K562 (cell line): Measurements from ENCODE around the gene IZUMO1R. TPM values are rescaled to one million over a fixed set of nuclear protein-coding genes. Genes with fewer than 3 reads are reported as not detected.
A peak's percentile ranks its signal among the peaks of the same experiment; 100 is the strongest.

ENCODE experiments used
- ATAC-seq: fragments of 200-7000 bp; cut with Tn5 transposase; 3 replicates; pipeline ENCODE4 v1.9.1; 2020; ENCODE audit warnings: moderate library complexity
- BruUV-seq: library from RNA; stranded (reverse); fragments of 400-500 nt; replicated peaks from 2 replicates; lab custom pipeline; 2021; lab: Mats Ljungman, UMichigan
- CTCF ChIA-PET: fragments of 300-600 bp; formaldehyde crosslinking; extraction: SDS; loops from one replicate; lab custom pipeline; 2021; ENCODE audit warnings: low intra/inter-chr PET ratio; lab: Yijun Ruan, JAX
- POLR2A ChIA-PET: fragments of 300-600, 350-650 bp; sonication (Branson Sonifier 250); formaldehyde crosslinking; extraction: SDS; loops from one replicate; lab custom pipeline; 2021; ENCODE audit warnings: antibody characterized with exemption, inconsistent platforms; lab: Yijun Ruan, JAX
- DNase-seq, 4 experiments: peaks; one replicate each; pipeline versions ENCODE4 v3.0.0 to v3.0.0-alpha.2; 2011 to 2018; ENCODE audit warnings: low spot score in 3 of 4, mixed read lengths in 3 of 4; ENCODE audit errors: extremely low read depth in 1 of 4
- FAIRE-seq: peaks from 2 replicates; lab custom pipeline; 2011; peaks lifted over from hg19 to GRCh38; lab: Jason Lieb, UNC
- H2AFZ ChIP-seq: 2 replicates; pipeline ENCODE4 v1.6.0; 2011; ENCODE audit warnings: low read depth, low read length, control low read depth, inconsistent platforms
- H3K27ac ChIP-seq: fragments of 200-600 bp; 3 replicates; pipeline ENCODE4 v1.8.0; 2011; ENCODE audit warnings: low read depth, mild to moderate bottlenecking, control low read depth, inconsistent platforms, low read length, moderate library complexity, mixed read lengths; ENCODE audit errors: extremely low read depth
- H3K27me3 ChIP-seq, 2 experiments: fragments of 300-600 bp in 1 of 2; 2 replicates in 1 of 2; 3 replicates in 1 of 2; pipeline versions ENCODE4 v1.6.0 to v1.8.0; 2011; ENCODE audit warnings: inconsistent platforms in 2 of 2, low read length in 2 of 2, mild to moderate bottlenecking in 1 of 2, mixed read lengths in 1 of 2, moderate library complexity in 1 of 2; ENCODE audit not compliant: control insufficient read depth in 2 of 2, insufficient read depth in 2 of 2
- H3K36me3 ChIP-seq: fragments of 300-600 bp; 3 replicates; pipeline ENCODE4 v1.8.0; 2011; ENCODE audit warnings: mild to moderate bottlenecking, low read length, inconsistent platforms; ENCODE audit not compliant: control insufficient read depth, insufficient read depth
- H3K4me1 ChIP-seq, 2 experiments: fragments of 200-600 bp in 1 of 2; replicated peaks in 1 of 2; 2 replicates in 1 of 2; 3 replicates in 1 of 2; pipeline versions ENCODE4 v1.5.1 to v1.8.0; 2011; ENCODE audit warnings: inconsistent platforms in 2 of 2, low read length in 2 of 2, mild to moderate bottlenecking in 1 of 2, mixed read lengths in 1 of 2, moderate library complexity in 1 of 2; ENCODE audit not compliant: control insufficient read depth in 2 of 2, insufficient read depth in 2 of 2
- H3K4me2 ChIP-seq: 2 replicates; pipeline ENCODE4 v1.6.1; 2011; ENCODE audit warnings: low read length, control low read depth, inconsistent platforms, mixed read lengths; ENCODE audit not compliant: insufficient read depth
- H3K4me3 ChIP-seq: fragments of 200-600 bp; sonication (generic), shearing (Covaris generic); 2 replicates; pipeline ENCODE4 v1.5.1; 2016; ENCODE audit warnings: control low read depth, inconsistent platforms
- H3K79me2 ChIP-seq: fragments of 200-600 bp; 3 replicates; pipeline ENCODE4 v1.8.0; 2011; ENCODE audit warnings: low read length, inconsistent platforms; ENCODE audit not compliant: control insufficient read depth, insufficient read depth
- H3K9ac ChIP-seq, 2 experiments: 2 replicates each; pipeline versions ENCODE4 v1.6.0 to v1.6.1; 2011; ENCODE audit warnings: low read depth in 2 of 2, low read length in 2 of 2, control low read depth in 1 of 2, inconsistent platforms in 1 of 2, mild to moderate bottlenecking in 1 of 2, mixed read lengths in 1 of 2; ENCODE audit not compliant: insufficient read depth in 1 of 2
- H3K9me1 ChIP-seq: one replicate; pipeline ENCODE4 v1.6.0; 2011; ENCODE audit warnings: inconsistent platforms, mild to moderate bottlenecking, low read length, moderate library complexity; ENCODE audit not compliant: control insufficient read depth, insufficient read depth
- H3K9me3 ChIP-seq: replicated peaks from 2 replicates; pipeline ENCODE4 v1.5.1; 2011; ENCODE audit warnings: low read depth, low read length, inconsistent platforms; ENCODE audit not compliant: control insufficient read depth, insufficient read depth
- H4K20me1 ChIP-seq: replicated peaks from 2 replicates; pipeline ENCODE4 v1.6.1; 2011; ENCODE audit warnings: low read length, inconsistent platforms, mixed read lengths; ENCODE audit not compliant: control insufficient read depth, insufficient read depth
- ATF3 ChIP-seq, 2 experiments: fragments of 450-650 bp in 1 of 2; sonication (generic) in 1 of 2; formaldehyde crosslinking in 1 of 2; IDR thresholded peaks in 1 of 2; conservative IDR thresholded peaks in 1 of 2; 2 replicates each; pipeline versions ENCODE4 v1.6.1 to v1.8.1; 2016 to 2023; ENCODE audit warnings: mild to moderate bottlenecking in 2 of 2, moderate library complexity in 2 of 2, inconsistent platforms in 1 of 2, missing genetic modification reagents in 1 of 2
- CEBPG ChIP-seq, 3 experiments: fragments of 200-800 bp in 1 of 3; sonication (Bioruptor generic) in 1 of 3; sonication (generic) in 1 of 3; formaldehyde crosslinking in 1 of 3; IDR thresholded peaks in 2 of 3; conservative IDR thresholded peaks in 1 of 3; 2 replicates each; pipeline versions ENCODE4 v1.6.1 to v1.8.0; 2016 to 2022; ENCODE audit warnings: missing compliant biosample characterization in 2 of 3, missing genetic modification characterization in 2 of 3, mild to moderate bottlenecking in 1 of 3, missing genetic modification reagents in 1 of 3
- CTCF ChIP-seq, 3 experiments: IDR thresholded peaks in 2 of 3; conservative IDR thresholded peaks in 1 of 3; 2 replicates each; pipeline ENCODE4 v1.5.1; 2011 to 2012; ENCODE audit warnings: low read length in 3 of 3, mild to moderate bottlenecking in 3 of 3, control low read depth in 2 of 3, improper control_type of control experiment in 1 of 3, inconsistent platforms in 1 of 3, low read depth in 1 of 3, mixed read lengths in 1 of 3, moderate library complexity in 1 of 3; ENCODE audit not compliant: insufficient read depth in 2 of 3
- EWSR1 ChIP-seq: fragments of 450-650 bp; IDR thresholded peaks from 2 replicates; pipeline ENCODE4 v1.6.1; 2018; ENCODE audit warnings: borderline replicate concordance, mild to moderate bottlenecking, low read depth, moderate library complexity; ENCODE audit not compliant: partially characterized antibody
- FOXJ3 ChIP-seq: sonication (generic); formaldehyde crosslinking; IDR thresholded peaks from 2 replicates; pipeline ENCODE4 v1.4.0; 2020; ENCODE audit warnings: mild to moderate bottlenecking, missing genetic modification reagents
- FOXK2 ChIP-seq, 2 experiments: fragments of 450-650 bp; IDR thresholded peaks in 1 of 2; conservative IDR thresholded peaks in 1 of 2; 2 replicates each; pipeline ENCODE4 v1.6.1; 2016; ENCODE audit warnings: low read depth in 2 of 2, mild to moderate bottlenecking in 1 of 2
- HNRNPL ChIP-seq: fragments of 200-400 bp; formaldehyde crosslinking; IDR thresholded peaks from 2 replicates; pipeline ENCODE4 v1.6.1; 2017; ENCODE audit warnings: low read depth, mild to moderate bottlenecking, low read length
- RAD21 ChIP-seq, 2 experiments: fragments of 250-450 bp in 1 of 2; fragments of 450-650 bp in 1 of 2; sonication (Bioruptor Pico) in 1 of 2; formaldehyde crosslinking in 1 of 2; IDR thresholded peaks in 1 of 2; conservative IDR thresholded peaks in 1 of 2; 2 replicates each; pipeline versions ENCODE4 v1.4.0 to v1.8.0; 2020 to 2022; ENCODE audit warnings: mild to moderate bottlenecking in 2 of 2, moderate library complexity in 1 of 2
- RFX5 ChIP-seq: IDR thresholded peaks from 2 replicates; pipeline ENCODE4 v1.6.1; 2011; ENCODE audit warnings: low read depth, mild to moderate bottlenecking, improper control_type of control experiment, low read length
- SUPT5H ChIP-seq: fragments of 450-650 bp; IDR thresholded peaks from 2 replicates; pipeline ENCODE4 v1.6.1; 2016
- WHSC1 ChIP-seq: IDR thresholded peaks from one replicate; pipeline ENCODE4 v1.6.1; 2012; ENCODE audit warnings: low read length, control low read depth, inconsistent platforms
- ZC3H8 ChIP-seq: fragments of 450-650 bp; IDR thresholded peaks from 2 replicates; pipeline ENCODE4 v1.6.1; 2017
- ZNF445 ChIP-seq: fragments of 250-450 bp; sonication (Bioruptor Pico); IDR thresholded peaks from 2 replicates; pipeline ENCODE4 v1.4.0; 2020; ENCODE audit warnings: low read depth, mild to moderate bottlenecking, moderate library complexity
- ZNF551 ChIP-seq: fragments of 250-450 bp; sonication (Bioruptor Pico); IDR thresholded peaks from 2 replicates; pipeline ENCODE4 v1.5.0; 2021; ENCODE audit warnings: mild to moderate bottlenecking, moderate library complexity
- WGBS: fragments of 100-300 bp; shearing (Covaris generic); methylation state at CpG from one replicate; pipeline ENCODE4 v1.1.6; 2016; ENCODE audit warnings: low coverage, mixed read lengths; ENCODE audit not compliant: insufficient coverage; ENCODE audit errors: missing lambda C conversion rate; 5-methylcytosine and 5-hydroxymethylcytosine counted together
- in situ Hi-C: fragments of 300-500 bp; cut with MboI; formaldehyde crosslinking; loops from 4 replicates; pipeline ENCODE4 v1.15.0; 2018; ENCODE audit warnings: inconsistent platforms, mixed read lengths
- intact Hi-C: fragments of 100-400 bp; cut with micrococcal nuclease; formaldehyde crosslinking; loops from 2 replicates; pipeline ENCODE4 v1.14.2; 2022
- polyA plus RNA-seq, 8 experiments: library from polyadenylated mRNA; depleted of rRNA in 4 of 8; stranded (reverse) in 5 of 8; unstranded in 3 of 8; fragments of >200 nt; fragmentation: Nextera tagmentation in 2 of 8; fragmentation: Illumina TruSeq in 1 of 8; extraction: Ambion mirVana in 2 of 8; extraction: Trizol in 1 of 8; gene quantifications; 2 replicates each; pipeline versions ENCODE4 v1.2.1 to v1.2.3, GENCODE V29; 2011 to 2014; ENCODE audit warnings: inconsistent platforms in 1 of 8, missing spikeins in 1 of 8
- total RNA-seq, 7 experiments: library from RNA; depleted of rRNA in 6 of 7; stranded (reverse); fragments of >200 nt in 6 of 7; fragmentation: Illumina TruSeq in 2 of 7; extraction: Trizol in 2 of 7; gene quantifications; 2 replicates each; pipeline versions ENCODE4 v1.2.1 to v1.2.3, GENCODE V29; 2011 to 2021; ENCODE audit warnings: low replicate concordance in 1 of 7

Gene IZUMO1R
- total and polyA plus RNA-seq, 9 of the 15 experiments (the other 6 are each of a cell fraction or from before 2014, with no cell fraction given), result not detected

GRCh38 chr11:94297985-94298576, 6.3 kb upstream of the IZUMO1R start:
- ChIA-PET CTCF (interaction anchor here (0.6 kb wide), 1 partner anchor 440 kb away, joined by 4 read pairs; no protein-coding TSS in a partner anchor), POLR2A (interaction anchor here (1.1 kb wide), 1 partner anchor 9 kb away, joined by 3 read pairs; no protein-coding TSS in a partner anchor)
- ATAC-seq (peak; percentile 87), FAIRE-seq (no peak), DNase-seq (peak in 1 of 4 experiments; percentile 17)
- Histone ChIP-seq H2AFZ (no peak overlapping the region), H3K36me3 (no peaks in the 10 kb centered on the region), H3K4me2 (no peak overlapping the region), H3K9me1 (no peaks in the 10 kb centered on the region), H3K79me2 (no peaks in the 10 kb centered on the region), H3K27me3 (peaks cover 4 to 7% of the 10 kb centered on the region in 2 experiments; a peak in 3 of 5 replicates), H3K4me3 (no peak overlapping the region), H3K9me3 (no peaks in the 10 kb centered on the region), H3K4me1 (no peaks in the 10 kb centered on the region), H4K20me1 (no peaks in the 10 kb centered on the region), H3K9ac (no peak overlapping the region), H3K27ac (no peak overlapping the region)
- intact Hi-C loops (no loop called here), in situ Hi-C loops (no loop called here)
- 0% methylated on average over 5 of the region's 5 CpGs for WGBS
- peak; percentile 27 to 44 (median 43); a peak in 4 of 6 replicates for TF ChIP-seq CTCF (IDR thresholded peaks at IDR 0.05 in 2 of 3, conservative IDR thresholded peaks at IDR 0.05 in 1 of 3; ENCODE audit: insufficient read depth in 2 of 3, low read depth in 1 of 3, low read length in 3 of 3)
- TF ChIP-seq CEBPG (CRISPR knock-in tag; IDR thresholded peaks at IDR 0.05), result 0 out of 2 replicates have a peak, but pooled peaks have one; percentile 13
- TF ChIP-seq CEBPG (tag; conservative IDR thresholded peaks at IDR 0.05 in 1 of 2, IDR thresholded peaks at IDR 0.05 in 1 of 2), result no peak
- TF ChIP-seq HNRNPL, result no peak
- no peak for TF ChIP-seq FOXJ3 (CRISPR knock-in tag)
- no peak for TF ChIP-seq ZNF551
- no peak for TF ChIP-seq RFX5
- TF ChIP-seq ATF3 (IDR thresholded peaks at IDR 0.05), result peak; percentile 28; the same call in 1 of the 2 replicates
- TF ChIP-seq ATF3 (CRISPR knock-in tag; conservative IDR thresholded peaks at IDR 0.05), result no peak
- TF ChIP-seq EWSR1, result no peak
- peak; percentile 26 to 35; a peak in 3 of 4 replicates for TF ChIP-seq RAD21 (CRISPR knock-in tag; conservative IDR thresholded peaks at IDR 0.05 in 1 of 2, IDR thresholded peaks at IDR 0.05 in 1 of 2)
- TF ChIP-seq FOXK2 (conservative IDR thresholded peaks at IDR 0.05 in 1 of 2, IDR thresholded peaks at IDR 0.05 in 1 of 2; ENCODE audit: low read depth in 2 of 2), result no peak
- TF ChIP-seq SUPT5H, result no peak
- TF ChIP-seq WHSC1, result no peak
- no peak for TF ChIP-seq ZNF445 (CRISPR knock-in tag)
- no peak for TF ChIP-seq ZC3H8
- BruUV-seq, result no TSS peak
